Measurements from ENCODE around the gene CACNA1B.
"Not testable (repeated sequence)": the region's sequence is repeated elsewhere in the genome, so short reads cannot be mapped to it uniquely, and the experiment has no call there.

The CACNA1B gene

GRCh38 chr9:137889966-137890365 is 12.4 kb downstream of the CACNA1B start:
- not testable (repeated sequence) for DNase-seq (ENCODE audit: low read depth)

DNA sequence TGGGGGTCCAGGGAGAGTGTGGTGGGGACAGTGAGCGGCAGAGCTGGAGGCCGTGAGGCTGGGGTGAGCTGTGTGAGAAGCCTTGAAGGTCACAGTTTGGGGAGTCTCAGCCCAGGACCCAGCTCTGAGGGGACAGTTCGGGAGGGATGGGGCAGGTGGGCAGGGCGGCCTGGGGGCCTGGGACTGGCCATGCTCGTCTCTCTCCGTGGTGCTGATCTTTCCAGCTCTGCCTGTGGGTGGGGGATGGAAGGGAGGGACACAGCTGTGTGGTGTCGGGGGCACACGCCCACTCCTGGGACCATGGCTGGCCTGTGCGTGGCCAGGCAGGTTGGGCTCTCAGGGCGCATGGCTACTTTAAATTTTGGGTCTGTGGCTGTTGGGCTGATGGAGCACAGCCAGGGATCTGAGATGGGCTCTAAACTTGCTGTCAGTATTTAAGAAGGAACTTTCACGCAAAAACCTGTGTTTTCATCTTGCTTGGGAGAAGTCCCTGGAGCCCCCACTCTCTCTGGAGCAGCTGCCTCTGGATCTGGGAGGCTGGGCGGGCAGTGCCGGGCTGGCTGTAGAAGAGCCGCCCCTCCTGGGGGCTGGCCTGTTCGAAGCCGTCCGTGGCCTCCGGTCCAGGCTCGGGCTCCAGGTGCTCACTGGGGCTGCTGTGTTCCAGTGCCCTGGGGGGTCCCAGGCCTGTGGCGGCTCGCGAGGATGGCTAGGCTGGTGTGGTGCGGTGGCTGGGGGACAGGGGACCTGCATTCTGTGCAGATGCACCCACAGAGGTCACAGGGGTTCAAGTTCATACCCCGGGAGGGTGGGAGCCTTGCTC is 13.4 kb downstream of the CACNA1B start:
- DNase-seq (ENCODE audit: low read depth), result not testable (repeated sequence)

DNA sequence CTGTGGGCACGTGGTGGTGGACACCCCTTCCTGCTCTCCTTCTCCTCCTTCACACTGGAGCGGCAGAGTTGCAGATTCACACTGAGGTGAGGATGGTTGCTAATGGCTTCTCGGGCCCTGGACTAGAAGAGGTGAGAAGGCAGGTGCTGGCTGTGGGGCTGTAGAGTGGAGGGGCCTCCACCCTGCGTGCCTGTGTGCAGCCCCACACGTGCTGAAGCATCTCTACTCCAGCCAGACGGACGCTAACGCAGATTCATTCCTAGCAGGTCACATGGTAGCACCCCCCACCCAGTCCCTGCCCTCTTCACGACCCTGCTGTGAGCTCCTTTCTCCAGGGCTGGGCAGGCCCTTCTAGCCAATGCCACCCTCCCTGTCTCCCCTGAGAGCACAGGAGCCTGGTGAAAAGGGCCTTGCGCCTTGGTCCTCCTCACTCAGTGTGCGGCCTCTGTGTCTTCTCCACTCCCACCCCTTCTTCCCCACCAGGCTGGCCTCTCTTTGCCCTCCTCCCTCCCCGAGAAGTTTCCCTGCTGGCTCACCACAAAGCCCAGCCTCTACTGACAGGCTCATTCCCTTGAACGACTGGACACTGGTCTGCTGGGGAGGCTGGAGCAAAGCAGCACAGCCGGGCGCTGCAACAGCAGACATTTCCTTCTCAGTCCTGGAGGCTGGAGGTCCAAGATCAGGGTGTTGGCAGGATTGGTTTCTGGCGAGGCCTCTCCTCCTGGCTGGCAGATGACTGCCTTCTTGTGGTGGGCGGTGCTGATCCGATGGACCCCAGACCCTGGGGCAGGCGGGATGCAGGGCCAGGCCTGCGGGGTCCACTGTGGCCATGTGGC is 14.2 kb downstream of the CACNA1B start:
- DNase-seq (ENCODE audit: low read depth), result no peak

- DNase-seq (ENCODE audit: low read depth), result no peak
Measured at GRCh38 chr9:137892424-137893191, 15.0 kb downstream of the CACNA1B start.

GRCh38 chr9:137893670-137894069 is 16.1 kb downstream of the CACNA1B start:
- DNase-seq (ENCODE audit: low read depth), result no peak

- no peak for DNase-seq (ENCODE audit: low read depth)
Measured at GRCh38 chr9:137899551-137900360, 22.2 kb downstream of the CACNA1B start.

DNA sequence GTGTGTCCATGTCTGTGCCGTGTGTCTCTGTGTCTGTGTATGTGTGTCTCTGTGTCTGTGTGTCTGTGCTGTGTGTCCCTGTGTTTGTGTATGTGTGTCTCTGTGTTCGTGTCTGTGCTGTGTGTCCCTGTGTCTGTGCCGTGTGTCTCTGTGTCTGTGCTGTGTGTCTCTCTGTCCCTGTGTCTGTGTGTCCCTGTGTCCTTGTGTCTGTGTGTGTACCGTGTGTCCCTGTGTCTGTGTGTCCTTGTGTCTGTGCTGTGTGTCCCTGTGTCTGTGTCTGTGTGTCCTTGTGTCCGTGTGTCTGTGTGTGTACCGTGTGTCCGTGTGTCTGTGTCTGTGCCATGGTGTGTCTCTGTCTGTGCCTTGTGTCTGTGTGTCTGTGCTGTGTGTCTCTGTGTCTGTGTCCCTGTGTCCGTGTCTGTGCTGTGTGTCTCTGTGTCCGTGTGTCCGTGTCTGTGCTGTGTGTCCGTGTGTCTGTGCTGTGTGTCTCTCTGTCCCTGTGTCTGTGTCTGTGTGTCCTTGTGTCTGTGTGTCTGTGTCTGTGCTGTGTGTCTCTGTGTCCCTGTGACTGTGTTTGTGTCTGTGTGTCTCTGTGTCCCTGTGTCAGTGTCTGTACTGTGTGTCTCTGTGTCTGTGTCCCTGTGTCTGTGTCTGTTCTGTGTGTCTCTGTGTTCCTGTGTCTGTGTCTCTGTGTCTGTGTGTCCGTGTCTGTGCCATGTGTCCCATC is 23.2 kb downstream of the CACNA1B start:
- no peak for DNase-seq (ENCODE audit: low read depth)

DNA sequence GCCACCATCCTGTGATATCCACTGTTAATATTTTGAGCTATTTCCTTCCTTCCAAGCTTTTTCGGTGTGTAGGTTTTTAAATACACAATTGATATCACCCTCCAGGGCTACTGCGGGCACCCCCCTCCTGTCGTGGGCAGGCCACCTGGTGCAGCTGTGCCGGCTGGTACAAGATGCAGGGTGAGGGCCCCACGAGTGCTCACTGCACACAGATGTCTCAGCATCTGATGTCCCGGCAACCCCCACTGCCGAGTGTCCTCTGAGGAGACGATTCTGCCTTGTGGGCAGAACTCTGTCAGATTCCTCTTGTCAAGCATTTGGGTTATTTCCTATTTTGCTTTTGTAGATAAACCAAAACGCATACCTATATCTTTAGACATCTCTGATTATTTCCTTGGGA is 25.1 kb downstream of the CACNA1B start:
- no peak for DNase-seq (ENCODE audit: low read depth)

GRCh38 chr9:137905740-137906139 is 28.2 kb downstream of the CACNA1B start:
- no peak for DNase-seq (ENCODE audit: low read depth)

- DNase-seq (ENCODE audit: low read depth), result no peak
Measured at GRCh38 chr9:137907776-137908175, 30.2 kb downstream of the CACNA1B start.

GRCh38 chr9:137912671-137913070 is 35.1 kb downstream of the CACNA1B start:
- no peak for DNase-seq (ENCODE audit: low read depth)

DNA sequence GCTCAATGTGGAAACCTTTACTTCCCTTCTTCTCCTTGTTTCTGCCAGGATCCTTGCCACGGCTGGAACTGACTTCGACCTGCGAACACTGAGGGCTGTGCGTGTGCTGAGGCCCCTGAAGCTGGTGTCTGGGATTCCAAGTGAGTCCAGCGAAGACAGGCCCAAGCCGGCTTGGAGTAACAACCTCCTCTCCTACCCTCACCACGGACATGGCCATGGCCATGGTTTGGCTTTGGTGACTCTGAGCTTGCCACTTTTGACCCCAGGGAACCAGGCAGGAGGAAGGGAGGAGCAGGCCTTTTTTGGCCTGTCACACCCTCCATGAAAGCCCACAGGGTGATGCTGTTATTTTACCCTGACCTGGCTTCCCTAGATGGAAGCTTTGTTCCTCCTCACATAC is 35.5 kb downstream of the CACNA1B start:
- no peak for DNase-seq (ENCODE audit: low read depth)

DNA sequence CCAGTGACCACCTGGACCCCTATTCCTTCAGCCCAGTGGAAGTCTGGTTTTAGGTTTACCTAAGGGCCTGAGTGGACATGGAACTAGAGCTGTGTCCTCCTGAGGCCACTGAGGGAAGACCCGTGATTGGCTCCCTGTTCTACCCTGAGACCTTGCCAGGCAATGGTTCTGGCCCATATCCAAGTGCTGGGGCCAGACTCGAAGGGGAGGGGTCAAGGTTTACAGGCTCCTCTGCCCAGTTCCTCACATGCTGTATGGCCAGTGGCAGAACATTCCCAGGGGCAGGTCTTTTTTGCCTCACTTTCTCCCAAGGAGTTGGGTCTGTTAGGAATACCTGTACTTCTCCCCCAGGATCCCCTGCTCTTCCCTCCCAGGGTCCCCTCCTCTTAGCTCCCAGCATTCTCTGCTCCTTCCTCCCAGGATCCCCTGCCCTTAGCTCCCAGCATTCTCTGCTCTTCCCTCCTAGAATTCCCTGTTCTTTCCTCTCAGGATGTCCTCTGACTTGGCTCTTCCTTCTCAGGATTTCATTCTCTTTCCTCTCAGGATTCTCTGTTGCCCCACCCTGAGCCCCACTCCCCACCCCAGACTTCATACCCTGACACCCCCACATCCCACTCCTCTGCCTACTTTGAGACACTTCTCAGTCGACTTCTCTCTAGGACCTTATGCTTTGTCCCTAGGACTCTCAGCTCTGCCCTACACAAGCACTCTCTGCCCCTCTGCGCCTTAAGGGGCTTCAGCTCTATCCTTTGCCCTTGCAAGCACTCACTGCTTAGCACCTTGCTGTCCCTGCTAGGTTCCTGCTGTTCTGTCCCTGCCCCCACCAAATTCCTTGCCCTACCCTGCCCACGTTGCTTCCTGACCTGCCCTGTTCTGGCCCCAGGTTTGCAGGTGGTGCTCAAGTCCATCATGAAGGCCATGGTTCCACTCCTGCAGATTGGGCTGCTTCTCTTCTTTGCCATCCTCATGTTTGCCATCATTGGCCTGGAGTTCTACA is 36.5 kb downstream of the CACNA1B start:
- no peak for DNase-seq (ENCODE audit: low read depth)

- DNase-seq (ENCODE audit: low read depth), result no peak
Measured at GRCh38 chr9:137916540-137916939, 39.0 kb downstream of the CACNA1B start.

- no peak for DNase-seq (ENCODE audit: low read depth)
Measured at GRCh38 chr9:137917116-137917515, 39.5 kb downstream of the CACNA1B start.

DNA sequence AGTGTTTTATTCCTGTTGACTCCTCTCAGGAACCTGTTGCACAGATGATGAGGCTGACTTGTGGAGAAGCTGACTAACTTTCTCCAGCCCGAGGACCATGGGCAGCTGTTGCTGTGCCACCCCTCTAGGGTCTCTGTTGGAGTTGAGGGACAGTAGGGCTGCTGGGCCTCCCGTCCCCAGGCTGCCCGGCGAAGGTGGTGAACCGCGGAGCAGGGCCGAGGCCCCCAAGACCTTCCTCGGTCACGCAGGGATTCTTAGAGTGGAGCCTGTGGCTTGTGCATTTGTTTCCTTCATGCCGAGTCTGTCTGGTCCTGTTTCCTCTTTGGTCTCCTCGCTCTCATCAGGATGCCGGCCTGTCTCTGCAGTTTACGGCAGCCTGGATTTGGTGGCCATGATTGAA is 40.2 kb downstream of the CACNA1B start:
- no peak for DNase-seq (ENCODE audit: low read depth)

- DNase-seq (ENCODE audit: low read depth), result no peak
Measured at GRCh38 chr9:137918331-137919094, 40.9 kb downstream of the CACNA1B start.

GRCh38 chr9:137919095-137919465 is 41.5 kb downstream of the CACNA1B start:
- DNase-seq (ENCODE audit: low read depth), result no peak

- no peak for DNase-seq (ENCODE audit: low read depth)
Measured at GRCh38 chr9:137919649-137920141, 42.1 kb downstream of the CACNA1B start.
